DOHH2 (cell line): ENCODE results near the gene NLGN4X.

Experiments used
- H3F3A ChIP-seq: fragments of 200-600 bp; sonication (generic), shearing (Covaris generic); 2 replicates; pipeline ENCODE4 v1.6.0; 2016; ENCODE audit warnings: antibody characterized with exemption, mild to moderate bottlenecking; ENCODE audit not compliant: control insufficient read depth, insufficient read depth
- H3K27ac ChIP-seq: fragments of 200-600 bp; sonication (generic); 2 replicates; pipeline ENCODE4 v1.5.1; 2014; ENCODE audit warnings: low read depth, mild to moderate bottlenecking, low read length, moderate library complexity
- H3K27me3 ChIP-seq: fragments of 200-600 bp; sonication (generic); 2 replicates; pipeline ENCODE4 v1.6.1; 2014; ENCODE audit warnings: mild to moderate bottlenecking, low read length, mixed read lengths; ENCODE audit not compliant: control insufficient read depth
- H3K36me3 ChIP-seq: fragments of 200-600 bp; sonication (generic); 2 replicates; pipeline ENCODE4 v1.6.1; 2014; ENCODE audit warnings: mild to moderate bottlenecking, low read length, moderate library complexity, mixed read lengths; ENCODE audit not compliant: control insufficient read depth
- H3K4me1 ChIP-seq: fragments of 200-600 bp; sonication (generic); 2 replicates; pipeline ENCODE4 v1.6.1; 2014; ENCODE audit warnings: mild to moderate bottlenecking, low read length, mixed read lengths; ENCODE audit not compliant: control insufficient read depth
- H3K4me2 ChIP-seq: fragments of 200-600 bp; sonication (generic); 2 replicates; pipeline ENCODE4 v1.6.0; 2014; ENCODE audit warnings: mild to moderate bottlenecking, low read length, moderate library complexity
- H3K4me3 ChIP-seq: fragments of 200-600 bp; sonication (generic); 2 replicates; pipeline ENCODE4 v1.5.1; 2014; ENCODE audit warnings: mild to moderate bottlenecking, low read length, mixed read lengths
- H3K79me2 ChIP-seq: fragments of 200-600 bp; sonication (generic); 2 replicates; pipeline ENCODE4 v1.6.1; 2014; ENCODE audit warnings: mild to moderate bottlenecking, low read length, mixed read lengths; ENCODE audit not compliant: control insufficient read depth
- H3K9me2 ChIP-seq: fragments of 200-600 bp; sonication (generic); replicated peaks from 2 replicates; pipeline ENCODE4 v1.6.1; 2014; ENCODE audit warnings: mild to moderate bottlenecking, low read length, mixed read lengths; ENCODE audit not compliant: control insufficient read depth
- H3K9me3 ChIP-seq: fragments of 200-600 bp; sonication (generic); 2 replicates; pipeline ENCODE4 v1.6.1; 2014; ENCODE audit warnings: antibody characterized with exemption, low read length, mixed read lengths; ENCODE audit not compliant: control insufficient read depth, insufficient read depth
- H4K20me1 ChIP-seq: fragments of 200-600 bp; sonication (generic); 2 replicates; pipeline ENCODE4 v1.6.0; 2014; ENCODE audit warnings: low read depth, mild to moderate bottlenecking, antibody characterized with exemption, low read length, moderate library complexity; ENCODE audit not compliant: control insufficient read depth, insufficient read depth
- EZH2phosphoT487 ChIP-seq: fragments of 200-600 bp; sonication (generic); IDR thresholded peaks from 2 replicates; pipeline ENCODE4 v1.6.1; 2017; ENCODE audit warnings: borderline replicate concordance, mild to moderate bottlenecking, antibody characterized with exemption, low read length, moderate library complexity, mixed read lengths
- TF ChIP-seq, protein P1 (sequence below): fragments of 200-600 bp; sonication (generic); IDR thresholded peaks from one replicate; pipeline ENCODE4 v1.5.1; 2014; ENCODE audit warnings: antibody characterized with exemption, mild to moderate bottlenecking, low read depth, low read length; ENCODE audit not compliant: poor library complexity, severe bottlenecking

The NLGN4X gene

DNA sequence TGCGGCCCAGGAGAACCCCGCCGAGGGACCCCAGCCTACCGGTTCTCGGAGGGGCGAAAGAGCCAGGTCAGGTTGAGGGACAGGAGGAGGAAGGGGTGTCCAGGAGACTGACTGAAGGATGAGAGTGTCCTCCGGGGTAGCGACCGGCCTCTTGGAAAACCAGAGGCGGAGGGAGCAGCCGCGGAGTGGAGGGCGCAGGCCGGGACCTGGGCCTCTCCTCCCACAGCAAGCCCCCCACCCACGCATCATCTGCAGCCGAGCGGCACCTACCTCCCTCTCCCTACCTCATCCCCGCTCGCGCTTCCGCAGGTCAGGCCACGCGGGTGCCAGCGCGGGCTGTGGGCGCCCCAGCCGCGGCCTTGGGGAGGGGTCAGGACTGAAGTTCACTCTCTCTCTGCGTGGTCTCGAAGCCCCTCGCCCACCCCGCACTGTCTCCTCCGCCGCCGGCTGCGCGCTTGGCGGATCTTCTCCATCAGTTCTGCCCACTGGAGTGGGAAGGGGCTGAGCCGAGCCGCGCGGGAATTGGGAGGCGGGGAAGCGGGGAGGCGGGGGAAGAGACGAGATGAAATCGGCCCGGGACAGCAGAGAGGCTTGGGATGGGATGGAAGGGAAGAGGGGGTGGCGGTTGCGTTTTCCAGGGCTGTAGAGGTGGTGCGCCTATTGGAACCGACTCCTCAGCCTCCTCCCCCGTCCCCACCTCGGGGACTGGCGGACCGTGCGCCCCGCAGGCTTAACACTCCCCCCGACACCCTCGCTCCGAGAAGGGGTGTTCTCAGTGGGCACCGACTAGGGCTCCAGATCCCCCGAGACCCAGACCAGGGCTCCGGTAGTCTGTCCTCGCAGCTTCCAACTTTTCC lies 1.8 kb downstream of the NLGN4X start:
- no peak overlapping the region for H3K4me2 ChIP-seq
- no peaks in the 10 kb centered on the region for H3K36me3 ChIP-seq
- H3K9me3 ChIP-seq: no peaks in the 10 kb centered on the region
- no peaks in the 10 kb centered on the region for H4K20me1 ChIP-seq
- TF ChIP-seq, protein P1, sequence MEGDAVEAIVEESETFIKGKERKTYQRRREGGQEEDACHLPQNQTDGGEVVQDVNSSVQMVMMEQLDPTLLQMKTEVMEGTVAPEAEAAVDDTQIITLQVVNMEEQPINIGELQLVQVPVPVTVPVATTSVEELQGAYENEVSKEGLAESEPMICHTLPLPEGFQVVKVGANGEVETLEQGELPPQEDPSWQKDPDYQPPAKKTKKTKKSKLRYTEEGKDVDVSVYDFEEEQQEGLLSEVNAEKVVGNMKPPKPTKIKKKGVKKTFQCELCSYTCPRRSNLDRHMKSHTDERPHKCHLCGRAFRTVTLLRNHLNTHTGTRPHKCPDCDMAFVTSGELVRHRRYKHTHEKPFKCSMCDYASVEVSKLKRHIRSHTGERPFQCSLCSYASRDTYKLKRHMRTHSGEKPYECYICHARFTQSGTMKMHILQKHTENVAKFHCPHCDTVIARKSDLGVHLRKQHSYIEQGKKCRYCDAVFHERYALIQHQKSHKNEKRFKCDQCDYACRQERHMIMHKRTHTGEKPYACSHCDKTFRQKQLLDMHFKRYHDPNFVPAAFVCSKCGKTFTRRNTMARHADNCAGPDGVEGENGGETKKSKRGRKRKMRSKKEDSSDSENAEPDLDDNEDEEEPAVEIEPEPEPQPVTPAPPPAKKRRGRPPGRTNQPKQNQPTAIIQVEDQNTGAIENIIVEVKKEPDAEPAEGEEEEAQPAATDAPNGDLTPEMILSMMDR: no peak
- no peak for TF ChIP-seq EZH2phosphoT487
- no peak overlapping the region for H3K27ac ChIP-seq
- H3K4me3 ChIP-seq: no peak overlapping the region
- H3F3A ChIP-seq: no peaks in the 10 kb centered on the region
- H3K27me3 ChIP-seq: 0 out of 2 replicates have a peak, but pooled peaks cover 3% of the 10 kb centered on the region
- H3K79me2 ChIP-seq: no peaks in the 10 kb centered on the region
- no peaks in the 10 kb centered on the region for H3K9me2 ChIP-seq
- H3K4me1 ChIP-seq: no peaks in the 10 kb centered on the region

DNA sequence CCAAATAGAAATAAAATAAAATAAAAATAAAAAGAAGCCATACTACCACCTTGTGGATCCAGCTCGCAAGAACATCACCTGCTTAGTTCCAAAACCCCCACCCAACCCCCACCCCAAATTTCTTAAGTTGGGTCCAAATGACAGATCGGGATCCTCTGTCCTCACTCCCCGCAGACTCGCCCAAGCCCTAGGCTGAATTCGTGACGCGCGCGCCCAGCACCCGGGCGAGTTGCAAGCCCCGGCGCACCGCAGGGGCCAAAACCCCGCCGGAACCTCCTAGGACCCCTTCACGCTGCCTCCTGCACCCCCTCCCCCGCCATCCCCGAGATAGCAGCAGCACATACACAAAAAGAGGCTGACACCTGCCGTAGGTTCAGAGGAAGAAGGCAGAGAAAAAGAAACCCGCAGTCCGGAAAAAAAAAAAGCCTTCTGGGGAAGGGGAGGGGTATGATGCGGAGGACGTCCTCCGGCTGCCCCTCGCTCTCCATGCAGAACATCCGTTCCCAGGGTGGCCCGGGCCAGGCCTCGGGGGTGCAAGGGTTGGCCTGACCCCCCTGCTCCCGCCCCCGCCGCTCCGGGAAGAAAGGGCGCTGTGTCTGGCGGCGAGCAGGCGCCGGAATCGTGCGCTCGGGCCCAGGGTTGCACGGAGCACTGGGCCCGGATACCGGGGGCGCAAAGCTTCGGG lies 2.6 kb downstream of the NLGN4X start:
- H4K20me1 ChIP-seq: no peaks in the 10 kb centered on the region
- H3K4me2 ChIP-seq: no peak overlapping the region
- no peaks in the 10 kb centered on the region for H3K79me2 ChIP-seq
- H3K4me1 ChIP-seq: no peaks in the 10 kb centered on the region
- TF ChIP-seq, protein P1: no peak
- TF ChIP-seq EZH2phosphoT487: no peak
- no peak overlapping the region for H3K4me3 ChIP-seq
- no peaks in the 10 kb centered on the region for H3K36me3 ChIP-seq
- H3K27me3 ChIP-seq: 0 out of 2 replicates have a peak, but pooled peaks cover 3% of the 10 kb centered on the region
- no peaks in the 10 kb centered on the region for H3K9me3 ChIP-seq
- H3K9me2 ChIP-seq: no peaks in the 10 kb centered on the region
- H3K27ac ChIP-seq: no peak overlapping the region
- H3F3A ChIP-seq: no peaks in the 10 kb centered on the region

DNA sequence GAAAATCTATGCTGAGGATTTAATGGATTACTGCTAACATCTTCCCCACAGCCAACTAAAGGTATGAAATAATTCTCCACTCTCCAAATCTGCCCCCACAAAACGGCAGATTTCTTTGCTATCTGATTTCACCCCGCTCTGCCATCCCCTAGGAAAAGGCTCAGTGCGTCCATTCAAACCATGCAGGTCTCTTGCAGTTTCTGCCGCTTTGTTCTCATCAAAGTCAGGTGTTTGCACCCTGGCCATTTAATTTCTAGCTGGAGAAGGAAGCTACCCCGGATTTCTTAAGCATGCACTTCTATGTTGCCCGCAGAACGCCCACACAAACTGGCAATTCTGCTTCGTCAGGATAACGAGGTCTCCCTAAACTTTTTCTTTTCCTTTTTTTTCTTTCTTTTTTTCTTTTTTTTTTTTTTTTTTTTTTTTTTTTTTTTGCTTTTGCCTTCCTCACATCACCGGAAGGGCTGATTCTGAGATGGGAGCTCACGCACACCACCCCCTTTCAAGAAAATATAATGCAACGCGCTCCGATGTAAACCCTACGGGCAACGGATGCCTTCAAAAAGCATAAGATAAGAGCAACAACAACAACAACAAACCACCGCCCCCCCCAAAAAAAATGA lies 3.3 kb downstream of the NLGN4X start:
- H3K9me2 ChIP-seq: no peaks in the 10 kb centered on the region
- H3K36me3 ChIP-seq: no peaks in the 10 kb centered on the region
- no peak overlapping the region for H3K4me2 ChIP-seq
- H3K27me3 ChIP-seq: 0 out of 2 replicates have a peak, but pooled peaks cover 3% of the 10 kb centered on the region
- no peaks in the 10 kb centered on the region for H4K20me1 ChIP-seq
- H3K27ac ChIP-seq: no peak overlapping the region
- H3K4me1 ChIP-seq: no peaks in the 10 kb centered on the region
- no peak overlapping the region for H3K4me3 ChIP-seq
- H3K79me2 ChIP-seq: no peaks in the 10 kb centered on the region
- no peaks in the 10 kb centered on the region for H3K9me3 ChIP-seq
- H3F3A ChIP-seq: no peaks in the 10 kb centered on the region
- TF ChIP-seq, protein P1: no peak
- TF ChIP-seq EZH2phosphoT487: no peak
